WTC11 (cell line): ENCODE results near the gene AATK.

Experiments used
- ATF1 ChIP-seq: sonication (generic); formaldehyde crosslinking; IDR thresholded peaks from 2 replicates; pipeline ENCODE4 v1.8.1; 2023; ENCODE audit warnings: mild to moderate bottlenecking, moderate library complexity, missing genetic modification reagents
- CREM ChIP-seq: sonication (generic); formaldehyde crosslinking; IDR thresholded peaks from 2 replicates; pipeline ENCODE4 v1.8.1; 2022; ENCODE audit warnings: mild to moderate bottlenecking, missing genetic modification reagents, moderate library complexity
- CTCF ChIP-seq: fragments of 200-600 bp; IDR thresholded peaks from 2 replicates; pipeline ENCODE4 v1.8.0; 2022; ENCODE audit warnings: antibody characterized with exemption
- ETV6 ChIP-seq: sonication (generic); formaldehyde crosslinking; IDR thresholded peaks from 2 replicates; pipeline ENCODE4 v1.8.1; 2022; ENCODE audit warnings: mild to moderate bottlenecking, missing genetic modification reagents
- IRF1 ChIP-seq: sonication (generic); formaldehyde crosslinking; IDR thresholded peaks from 2 replicates; pipeline ENCODE4 v1.8.0; 2023; ENCODE audit warnings: missing genetic modification reagents
- JUN ChIP-seq: sonication (generic); formaldehyde crosslinking; IDR thresholded peaks from 2 replicates; pipeline ENCODE4 v1.8.0; 2023; ENCODE audit warnings: mild to moderate bottlenecking, missing genetic modification reagents
- KAT7 ChIP-seq: sonication (generic); formaldehyde crosslinking; IDR thresholded peaks from 2 replicates; pipeline ENCODE4 v1.8.1; 2023; ENCODE audit warnings: missing genetic modification reagents, mild to moderate bottlenecking, borderline replicate concordance
- TEAD4 ChIP-seq: sonication (generic); formaldehyde crosslinking; IDR thresholded peaks from 2 replicates; pipeline ENCODE4 v1.8.0; 2022; ENCODE audit warnings: mild to moderate bottlenecking, missing genetic modification reagents
- USF2 ChIP-seq: sonication (generic); formaldehyde crosslinking; IDR thresholded peaks from 2 replicates; pipeline ENCODE4 v1.8.1; 2023; ENCODE audit warnings: mild to moderate bottlenecking, missing genetic modification reagents, moderate library complexity
- ZBTB21 ChIP-seq: sonication (generic); formaldehyde crosslinking; IDR thresholded peaks from 2 replicates; pipeline ENCODE4 v1.8.1; 2023; ENCODE audit warnings: mild to moderate bottlenecking, missing genetic modification reagents, borderline replicate concordance
- ZNF232 ChIP-seq: sonication (generic); formaldehyde crosslinking; IDR thresholded peaks from 2 replicates; pipeline ENCODE4 v1.8.0; 2022; ENCODE audit warnings: mild to moderate bottlenecking, missing genetic modification reagents
- TF ChIP-seq, protein P1 (sequence below): sonication (generic); formaldehyde crosslinking; IDR thresholded peaks from 2 replicates; pipeline ENCODE4 v1.8.0; 2022; ENCODE audit warnings: mild to moderate bottlenecking, missing genetic modification reagents
- TF ChIP-seq, protein P2 (sequence below): sonication (generic); formaldehyde crosslinking; IDR thresholded peaks from 2 replicates; pipeline ENCODE4 v1.8.0; 2022; ENCODE audit warnings: missing genetic modification reagents
- TF ChIP-seq, protein P3 (sequence below): sonication (generic); formaldehyde crosslinking; IDR thresholded peaks from 2 replicates; pipeline ENCODE4 v1.8.1; 2023; ENCODE audit warnings: mild to moderate bottlenecking, missing genetic modification reagents

GRCh38 chr17:81083125-81083765 lies 82.8 kb downstream of the AATK start:
- TF ChIP-seq CTCF = no peak
- TF ChIP-seq, protein P1, sequence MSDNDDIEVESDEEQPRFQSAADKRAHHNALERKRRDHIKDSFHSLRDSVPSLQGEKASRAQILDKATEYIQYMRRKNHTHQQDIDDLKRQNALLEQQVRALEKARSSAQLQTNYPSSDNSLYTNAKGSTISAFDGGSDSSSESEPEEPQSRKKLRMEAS = no peak
- TF ChIP-seq, protein P2, sequence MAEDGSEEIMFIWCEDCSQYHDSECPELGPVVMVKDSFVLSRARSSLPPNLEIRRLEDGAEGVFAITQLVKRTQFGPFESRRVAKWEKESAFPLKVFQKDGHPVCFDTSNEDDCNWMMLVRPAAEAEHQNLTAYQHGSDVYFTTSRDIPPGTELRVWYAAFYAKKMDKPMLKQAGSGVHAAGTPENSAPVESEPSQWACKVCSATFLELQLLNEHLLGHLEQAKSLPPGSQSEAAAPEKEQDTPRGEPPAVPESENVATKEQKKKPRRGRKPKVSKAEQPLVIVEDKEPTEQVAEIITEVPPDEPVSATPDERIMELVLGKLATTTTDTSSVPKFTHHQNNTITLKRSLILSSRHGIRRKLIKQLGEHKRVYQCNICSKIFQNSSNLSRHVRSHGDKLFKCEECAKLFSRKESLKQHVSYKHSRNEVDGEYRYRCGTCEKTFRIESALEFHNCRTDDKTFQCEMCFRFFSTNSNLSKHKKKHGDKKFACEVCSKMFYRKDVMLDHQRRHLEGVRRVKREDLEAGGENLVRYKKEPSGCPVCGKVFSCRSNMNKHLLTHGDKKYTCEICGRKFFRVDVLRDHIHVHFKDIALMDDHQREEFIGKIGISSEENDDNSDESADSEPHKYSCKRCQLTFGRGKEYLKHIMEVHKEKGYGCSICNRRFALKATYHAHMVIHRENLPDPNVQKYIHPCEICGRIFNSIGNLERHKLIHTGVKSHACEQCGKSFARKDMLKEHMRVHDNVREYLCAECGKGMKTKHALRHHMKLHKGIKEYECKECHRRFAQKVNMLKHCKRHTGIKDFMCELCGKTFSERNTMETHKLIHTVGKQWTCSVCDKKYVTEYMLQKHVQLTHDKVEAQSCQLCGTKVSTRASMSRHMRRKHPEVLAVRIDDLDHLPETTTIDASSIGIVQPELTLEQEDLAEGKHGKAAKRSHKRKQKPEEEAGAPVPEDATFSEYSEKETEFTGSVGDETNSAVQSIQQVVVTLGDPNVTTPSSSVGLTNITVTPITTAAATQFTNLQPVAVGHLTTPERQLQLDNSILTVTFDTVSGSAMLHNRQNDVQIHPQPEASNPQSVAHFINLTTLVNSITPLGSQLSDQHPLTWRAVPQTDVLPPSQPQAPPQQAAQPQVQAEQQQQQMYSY (CRISPR knock-in tag) = no peak
- no peak for TF ChIP-seq ZBTB21
- no peak for TF ChIP-seq IRF1 (CRISPR knock-in tag)
- TF ChIP-seq ATF1 (CRISPR knock-in tag) = no peak
- TF ChIP-seq CREM (CRISPR knock-in tag) = no peak
- no peak for TF ChIP-seq ETV6 (CRISPR knock-in tag)
- TF ChIP-seq USF2 (CRISPR knock-in tag) = no peak
- no peak for TF ChIP-seq TEAD4 (CRISPR knock-in tag)
- no peak for TF ChIP-seq KAT7
- no peak for TF ChIP-seq JUN (CRISPR knock-in tag)
- TF ChIP-seq ZNF232 (CRISPR knock-in tag) = no peak
- TF ChIP-seq, protein P3, sequence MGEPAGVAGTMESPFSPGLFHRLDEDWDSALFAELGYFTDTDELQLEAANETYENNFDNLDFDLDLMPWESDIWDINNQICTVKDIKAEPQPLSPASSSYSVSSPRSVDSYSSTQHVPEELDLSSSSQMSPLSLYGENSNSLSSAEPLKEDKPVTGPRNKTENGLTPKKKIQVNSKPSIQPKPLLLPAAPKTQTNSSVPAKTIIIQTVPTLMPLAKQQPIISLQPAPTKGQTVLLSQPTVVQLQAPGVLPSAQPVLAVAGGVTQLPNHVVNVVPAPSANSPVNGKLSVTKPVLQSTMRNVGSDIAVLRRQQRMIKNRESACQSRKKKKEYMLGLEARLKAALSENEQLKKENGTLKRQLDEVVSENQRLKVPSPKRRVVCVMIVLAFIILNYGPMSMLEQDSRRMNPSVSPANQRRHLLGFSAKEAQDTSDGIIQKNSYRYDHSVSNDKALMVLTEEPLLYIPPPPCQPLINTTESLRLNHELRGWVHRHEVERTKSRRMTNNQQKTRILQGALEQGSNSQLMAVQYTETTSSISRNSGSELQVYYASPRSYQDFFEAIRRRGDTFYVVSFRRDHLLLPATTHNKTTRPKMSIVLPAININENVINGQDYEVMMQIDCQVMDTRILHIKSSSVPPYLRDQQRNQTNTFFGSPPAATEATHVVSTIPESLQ (CRISPR knock-in tag) = no peak
